Cardiac fibroblast (primary cell): ENCODE results near the gene ASF1B.

Experiments
- DNase-seq, 2 donors: peaks; one replicate each; pipeline versions ENCODE4 v3.0.0 to v3.0.0-alpha.2; 2010; ENCODE audit warnings: low read depth in 2 of 2
- H3K4me3 ChIP-seq, 2 donors: replicated peaks in 1 of 2; 1 replicate in 1 of 2; 2 replicates in 1 of 2; pipeline ENCODE4 v1.5.1; 2011; ENCODE audit warnings: low read depth in 2 of 2, low read length in 2 of 2, mild to moderate bottlenecking in 2 of 2, moderate library complexity in 1 of 2
- CTCF ChIP-seq: IDR thresholded peaks from one replicate; pipeline ENCODE4 v1.5.1; 2011; ENCODE audit warnings: low read depth, mild to moderate bottlenecking, low read length, inconsistent platforms

The ASF1B gene

DNA sequence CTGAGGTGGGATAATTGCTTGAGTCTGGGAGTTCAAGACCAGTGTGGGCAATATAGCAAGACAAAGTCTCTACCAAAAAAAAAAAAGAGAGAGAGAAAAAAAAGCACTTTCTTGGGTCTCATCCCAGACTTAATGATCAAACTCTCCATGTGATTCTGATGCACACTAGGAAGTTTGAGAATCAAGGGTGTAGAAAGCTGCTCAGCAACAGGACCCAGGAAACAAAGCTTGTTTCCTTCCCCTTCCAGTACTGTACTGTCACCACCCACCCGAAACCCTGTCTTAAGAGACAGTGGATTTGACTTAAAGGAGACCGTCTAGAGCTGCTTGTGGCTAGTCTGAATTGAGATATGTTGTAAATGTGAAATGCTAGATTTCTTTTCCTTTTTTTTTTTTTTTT is 58.0 kb downstream of the ASF1B start:
- DNase-seq, result peak in 1 of 2 donors; percentile 29
- TF ChIP-seq CTCF, result no peak
- no peak overlapping the region for H3K4me3 ChIP-seq

DNA sequence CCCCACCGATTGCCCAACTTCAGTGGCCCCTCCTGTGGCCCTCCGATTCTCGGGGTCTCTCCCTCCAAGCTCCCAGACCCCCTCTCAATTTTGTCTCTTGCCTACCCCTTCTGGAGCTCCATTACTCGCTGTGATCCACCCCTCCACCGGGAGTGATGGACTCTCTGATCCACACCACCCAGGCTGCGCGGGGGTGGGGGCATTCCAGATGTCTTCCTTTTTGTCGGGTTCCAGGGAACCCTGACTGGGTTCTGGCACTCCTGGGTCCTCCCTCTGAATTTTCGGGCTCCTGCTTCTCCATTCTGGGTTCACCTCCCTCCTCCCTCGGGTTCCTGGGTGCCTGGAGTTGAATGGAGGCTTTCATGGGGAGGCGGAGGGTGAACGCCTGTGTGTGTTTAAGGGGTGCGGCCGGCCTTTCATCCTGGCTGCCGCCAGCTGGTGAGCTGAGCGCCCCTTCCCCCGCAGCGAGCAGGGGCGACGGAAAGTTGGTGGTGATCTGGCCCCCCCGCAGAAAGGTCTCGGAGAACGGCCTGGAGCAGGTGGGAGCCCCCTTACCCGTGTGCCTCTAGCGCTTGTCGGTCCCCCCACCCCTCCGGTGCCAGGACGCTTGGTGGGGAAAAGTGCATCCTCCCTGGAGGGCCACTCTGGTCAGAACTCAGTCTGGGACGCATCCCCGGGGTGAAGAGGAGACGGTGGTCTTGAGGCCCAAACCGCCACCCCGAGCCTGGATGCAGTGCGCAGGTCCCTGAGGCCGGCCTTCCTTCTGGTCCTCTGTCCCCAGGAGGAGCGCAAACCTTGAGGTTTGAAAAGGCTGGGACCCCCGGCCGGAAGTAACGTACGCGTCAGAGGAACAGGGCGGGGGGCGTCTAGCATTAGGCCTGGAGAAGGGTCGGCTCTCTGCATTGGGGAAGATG is 62.2 kb downstream of the ASF1B start:
- no peak for TF ChIP-seq CTCF
- DNase-seq, result no peak
- H3K4me3 ChIP-seq, result peak overlapping the region; percentile 62 to 67

DNA sequence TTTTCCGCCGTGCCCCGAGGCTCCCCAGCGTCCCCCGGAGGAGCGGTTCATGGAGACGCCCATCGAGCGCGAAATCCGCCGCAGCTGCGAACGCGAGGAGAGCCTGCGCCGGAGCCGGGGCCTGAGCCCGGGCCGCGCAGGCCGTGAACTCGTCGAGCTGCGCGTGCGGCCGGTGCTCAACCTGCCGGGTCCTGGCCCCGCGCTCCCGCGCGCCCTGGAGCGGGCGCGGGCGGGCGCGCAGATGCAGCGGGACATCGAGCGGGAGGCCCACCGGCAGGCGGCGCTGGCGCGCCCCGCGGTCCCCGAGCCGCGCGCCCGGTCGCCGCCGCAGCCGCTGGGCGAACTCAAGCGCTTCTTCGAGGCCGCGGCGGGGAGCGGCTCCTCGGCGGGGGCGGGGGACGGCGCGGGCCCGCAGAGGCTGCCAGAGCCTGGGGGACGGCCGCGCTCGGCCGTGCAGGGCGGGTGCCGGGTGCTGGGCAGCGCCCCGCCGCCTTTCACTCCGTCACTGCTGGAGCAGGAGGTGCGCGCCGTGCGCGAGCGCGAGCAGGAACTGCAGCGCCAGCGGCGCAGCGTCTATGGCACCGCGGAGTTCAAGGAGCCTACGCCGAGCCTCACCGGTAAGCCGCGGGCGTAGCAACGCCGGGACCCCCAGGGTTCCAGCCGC is 63.0 kb downstream of the ASF1B start:
- H3K4me3 ChIP-seq, result peak overlapping the region; percentile 62 to 67
- TF ChIP-seq CTCF, result peak; percentile 1
- peak; percentile 78 to 79 for DNase-seq

DNA sequence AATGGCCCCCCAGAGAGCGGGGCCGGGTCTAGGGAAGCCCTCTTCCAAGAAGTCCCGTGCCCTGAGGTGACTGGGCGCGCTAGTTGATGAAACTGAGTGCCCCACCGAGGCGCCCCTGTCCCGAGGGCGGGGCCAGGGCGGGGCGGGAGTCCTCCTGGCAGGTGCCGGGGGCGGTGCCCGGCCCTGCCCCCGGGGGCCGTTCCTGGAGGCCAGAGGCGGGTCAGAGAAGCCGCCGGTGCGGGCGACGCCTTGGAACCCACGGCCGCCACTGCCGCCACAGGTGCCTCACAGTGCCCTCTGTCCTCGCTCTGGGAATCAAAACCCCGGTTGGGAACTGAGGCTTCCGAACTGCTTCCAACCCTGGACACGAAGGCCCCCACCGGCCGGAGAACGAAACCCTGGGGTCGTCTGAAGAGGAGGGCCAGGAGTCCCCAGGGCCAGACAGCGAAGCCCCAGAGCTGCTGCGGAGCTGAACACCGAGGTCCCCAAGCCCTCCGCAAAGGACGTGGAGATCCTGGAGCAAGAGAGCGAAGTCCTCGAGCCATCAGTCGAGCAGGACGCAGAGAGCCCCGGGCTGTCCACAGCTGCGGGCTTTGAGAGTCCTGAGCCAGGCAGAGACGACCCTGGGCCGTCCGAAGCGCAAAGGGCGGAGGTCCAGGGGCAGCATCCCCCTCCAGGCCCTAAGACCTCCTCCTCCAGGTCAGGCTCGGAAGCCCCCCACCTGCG is 63.7 kb downstream of the ASF1B start, which contains the start of gene MISP3:
Gene MISP3, plus strand, starts transcription at position 252 of the 726 bp plus-strand sequence. CDS start 524 bp downstream, outside the sequence.
- peak; percentile 26 to 41 for DNase-seq
- peak within 1 kb of the TSS; percentile 62 to 67 for H3K4me3 ChIP-seq
- TF ChIP-seq CTCF, result no peak

DNA sequence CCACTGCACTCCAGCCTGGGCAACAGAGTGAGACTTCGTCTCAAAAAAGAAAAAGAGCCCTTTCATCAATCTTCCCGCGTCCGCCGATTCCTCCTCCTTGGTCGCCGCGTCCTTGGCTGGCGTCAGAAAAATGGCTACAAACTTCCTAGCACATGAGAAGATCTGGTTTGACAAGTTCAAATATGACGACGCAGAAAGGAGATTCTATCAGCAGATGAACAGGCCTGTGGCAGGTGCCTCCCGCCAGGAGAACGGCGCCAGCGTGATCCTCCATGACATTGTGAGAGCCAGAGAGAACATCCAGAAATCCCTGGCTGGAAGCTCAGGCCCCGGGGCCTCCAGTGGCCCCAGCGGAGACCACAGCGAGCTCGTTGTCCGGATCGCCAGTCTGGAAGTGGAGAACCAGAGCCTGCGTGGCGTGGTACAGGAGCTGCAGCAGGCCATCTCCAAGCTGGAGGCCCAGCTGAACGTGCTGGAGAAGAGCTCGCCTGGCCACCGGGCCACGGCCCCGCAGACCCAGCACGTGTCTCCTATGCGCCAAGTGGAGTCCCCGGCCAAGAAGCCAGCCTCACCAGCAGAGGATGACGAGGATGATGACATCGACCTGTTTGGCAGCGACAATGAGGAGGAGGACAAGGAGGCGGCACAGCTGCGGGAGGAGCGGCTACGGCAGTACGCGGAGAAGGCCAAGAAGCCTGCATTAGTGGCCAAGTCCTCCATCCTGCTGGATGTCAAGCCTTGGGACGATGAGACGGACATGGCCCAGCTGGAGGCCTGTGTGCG is 65.9 kb downstream of the ASF1B start:
- no peak for DNase-seq
- TF ChIP-seq CTCF, result no peak
- H3K4me3 ChIP-seq, result no peak overlapping the region
